WTC11 (cell line): ENCODE data around the gene KCTD3.

Experiments
- ATF2 ChIP-seq: sonication (generic); formaldehyde crosslinking; IDR thresholded peaks from 2 replicates; pipeline ENCODE4 v1.8.1; 2022; ENCODE audit warnings: low read depth, missing genetic modification reagents, borderline replicate concordance
- ATF6 ChIP-seq: sonication (generic); formaldehyde crosslinking; IDR thresholded peaks from 2 replicates; pipeline ENCODE4 v1.8.1; 2023; ENCODE audit warnings: mild to moderate bottlenecking, missing genetic modification reagents
- CREB1 ChIP-seq: sonication (generic); formaldehyde crosslinking; IDR thresholded peaks from 2 replicates; pipeline ENCODE4 v1.8.0; 2023; ENCODE audit warnings: mild to moderate bottlenecking, missing genetic modification reagents
- CTCF ChIP-seq: fragments of 200-600 bp; IDR thresholded peaks from 2 replicates; pipeline ENCODE4 v1.8.0; 2022; ENCODE audit warnings: antibody characterized with exemption
- E2F4 ChIP-seq: sonication (generic); formaldehyde crosslinking; IDR thresholded peaks from 2 replicates; pipeline ENCODE4 v1.8.1; 2022; ENCODE audit warnings: low read depth, mild to moderate bottlenecking, moderate library complexity, missing genetic modification reagents, borderline replicate concordance
- ESRRA ChIP-seq: sonication (generic); formaldehyde crosslinking; IDR thresholded peaks from 2 replicates; pipeline ENCODE4 v1.8.1; 2022; ENCODE audit warnings: mild to moderate bottlenecking, missing genetic modification reagents, borderline replicate concordance
- STAT6 ChIP-seq: sonication (generic); formaldehyde crosslinking; conservative IDR thresholded peaks from 2 replicates; pipeline ENCODE4 v1.8.1; 2023; ENCODE audit warnings: mild to moderate bottlenecking, low read depth, missing genetic modification reagents, moderate library complexity
- TEAD4 ChIP-seq: sonication (generic); formaldehyde crosslinking; IDR thresholded peaks from 2 replicates; pipeline ENCODE4 v1.8.0; 2022; ENCODE audit warnings: mild to moderate bottlenecking, missing genetic modification reagents
- USF1 ChIP-seq: sonication (generic); formaldehyde crosslinking; IDR thresholded peaks from 2 replicates; pipeline ENCODE4 v1.8.0; 2022; ENCODE audit warnings: mild to moderate bottlenecking, missing genetic modification reagents
- ZBTB43 ChIP-seq: sonication (generic); formaldehyde crosslinking; IDR thresholded peaks from 2 replicates; pipeline ENCODE4 v1.8.1; 2023; ENCODE audit warnings: mild to moderate bottlenecking, missing genetic modification reagents
- ZMAT4 ChIP-seq: fragments of 250-450 bp; sonication (Bioruptor Pico); IDR thresholded peaks from 2 replicates; pipeline ENCODE4 v1.9.0; 2021; ENCODE audit warnings: mild to moderate bottlenecking
- ZNF121 ChIP-seq: sonication (generic); formaldehyde crosslinking; IDR thresholded peaks from 2 replicates; pipeline ENCODE4 v1.8.0; 2023; ENCODE audit warnings: missing genetic modification reagents
- ZNF232 ChIP-seq: sonication (generic); formaldehyde crosslinking; IDR thresholded peaks from 2 replicates; pipeline ENCODE4 v1.8.0; 2022; ENCODE audit warnings: mild to moderate bottlenecking, missing genetic modification reagents

- TF ChIP-seq CTCF: no peak
- TF ChIP-seq ZMAT4 (CRISPR knock-in tag): no peak
- no peak for TF ChIP-seq CREB1 (CRISPR knock-in tag)
- TF ChIP-seq ATF6 (CRISPR knock-in tag): no peak
- TF ChIP-seq ATF2 (CRISPR knock-in tag): no peak
- no peak for TF ChIP-seq ESRRA (CRISPR knock-in tag)
- no peak for TF ChIP-seq ZNF121
- no peak for TF ChIP-seq STAT6 (CRISPR knock-in tag)
- TF ChIP-seq E2F4 (CRISPR knock-in tag): no peak
- no peak for TF ChIP-seq USF1 (CRISPR knock-in tag)
- TF ChIP-seq ZBTB43 (CRISPR knock-in tag): no peak
- no peak for TF ChIP-seq ZNF232 (CRISPR knock-in tag)
- TF ChIP-seq TEAD4 (CRISPR knock-in tag): no peak
Observed at GRCh38 chr1:215648957-215649356, 81.9 kb downstream of the KCTD3 start.
